HG03342 (cell line): Measurements from ENCODE around the gene BRINP3.

Experiments used
- ATAC-seq: cut with Tn5 transposase; IDR thresholded peaks from one replicate; pipeline ENCODE4 v1.9.1; 2021; ENCODE audit warnings: mild to moderate bottlenecking, moderate library complexity; ENCODE audit not compliant: unreplicated experiment

The BRINP3 gene

DNA sequence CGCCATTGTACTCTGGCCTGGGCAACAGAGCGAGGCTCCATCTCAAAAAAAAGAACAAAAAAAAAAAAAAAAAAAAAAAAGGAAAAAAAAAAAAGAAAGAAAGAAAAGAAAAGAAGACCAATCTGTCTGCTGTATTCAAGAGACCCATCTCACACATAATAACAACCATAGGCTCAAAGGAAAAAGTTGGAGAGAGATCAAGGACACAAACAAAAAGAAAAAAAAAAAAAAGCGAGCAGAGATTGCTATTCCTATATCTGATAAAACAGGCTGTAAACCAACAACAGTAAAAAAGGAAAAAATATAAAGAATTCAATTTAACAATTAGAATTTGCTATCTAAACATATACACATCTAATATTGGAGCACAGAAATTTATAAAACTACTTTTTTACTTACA lies 150.4 kb downstream of the BRINP3 start:
- ATAC-seq, result no peak

GRCh38 chr1:190323530-190323929 lies 154.1 kb downstream of the BRINP3 start:
- ATAC-seq, result no peak

DNA sequence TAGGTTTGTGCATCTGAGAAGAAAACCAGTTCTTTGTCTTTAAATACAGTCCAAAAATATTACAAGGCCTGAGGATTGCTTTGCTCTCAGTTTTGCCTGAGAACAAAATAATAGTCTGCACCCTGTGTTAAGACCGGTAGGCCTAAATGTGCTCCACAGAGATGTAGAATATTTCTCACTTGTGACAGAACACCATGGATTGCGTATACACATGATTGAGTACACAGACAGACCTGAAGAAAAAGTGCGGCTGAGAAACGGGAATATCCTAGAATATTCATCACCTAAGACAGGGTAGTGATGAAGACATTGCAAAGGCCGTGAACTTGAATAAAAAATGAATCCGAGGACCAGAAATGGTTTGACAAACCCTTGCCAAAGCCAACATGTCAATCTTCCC lies 155.4 kb downstream of the BRINP3 start:
- ATAC-seq, result no peak

- ATAC-seq, result no peak
These were observed 156.7 kb downstream of the BRINP3 start for GRCh38 chr1:190320952-190321351.

DNA sequence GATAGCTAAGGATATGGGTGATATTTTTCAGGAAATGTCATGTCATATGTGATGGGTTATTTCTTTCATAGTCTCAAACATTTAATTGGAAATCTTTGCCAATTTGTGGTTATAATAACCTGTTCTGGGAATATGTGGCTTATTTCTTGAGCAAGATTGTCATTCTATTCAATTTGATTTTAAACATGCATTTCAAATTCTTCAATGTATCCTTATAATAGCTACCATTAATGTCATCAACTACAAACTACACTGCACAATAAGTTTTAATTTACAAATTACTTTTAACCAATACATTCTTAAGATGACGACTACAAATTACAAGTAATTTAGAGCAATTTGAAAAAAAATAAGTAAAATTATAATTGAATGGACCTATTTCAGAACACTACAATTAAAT lies 164.9 kb downstream of the BRINP3 start:
- ATAC-seq, result no peak

GRCh38 chr1:190303501-190303900 lies 174.2 kb downstream of the BRINP3 start:
- no peak for ATAC-seq

DNA sequence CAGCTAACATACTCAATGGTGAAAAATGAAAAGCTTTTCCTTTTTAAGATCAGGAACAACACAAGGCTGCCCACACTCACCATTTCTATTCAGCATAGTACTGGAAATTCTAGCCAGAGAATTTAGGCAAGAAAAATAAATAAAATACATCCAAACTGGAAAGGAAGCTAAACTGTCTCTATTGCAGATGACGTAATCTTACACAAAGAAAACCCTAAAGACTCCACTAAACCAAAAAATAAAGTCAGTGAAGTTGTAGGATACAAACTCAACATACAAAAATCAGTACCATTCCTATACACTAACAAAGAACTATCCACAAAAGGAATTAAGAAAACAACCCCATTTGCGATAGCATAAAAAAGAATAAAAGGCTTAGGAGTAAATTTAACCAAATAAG lies 181.2 kb downstream of the BRINP3 start:
- no peak for ATAC-seq

DNA sequence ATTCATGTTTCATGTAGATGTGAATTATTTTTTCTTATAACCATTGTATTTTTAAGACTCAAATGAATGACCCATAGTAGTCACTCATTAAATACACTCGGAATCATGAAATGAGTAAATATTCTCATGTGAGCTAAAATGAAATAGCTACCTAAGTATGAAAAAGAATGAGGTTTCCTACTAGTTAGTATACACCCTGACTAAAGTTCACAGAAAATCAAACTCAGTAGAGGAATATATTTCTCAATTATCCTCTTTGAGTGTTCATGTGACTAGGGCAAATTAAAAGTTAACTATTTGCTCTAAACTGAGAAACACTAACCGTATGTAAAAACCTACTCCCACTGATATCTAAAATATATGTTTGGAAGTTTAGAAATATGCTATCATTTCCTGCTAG lies 187.8 kb downstream of the BRINP3 start:
- no peak for ATAC-seq

DNA sequence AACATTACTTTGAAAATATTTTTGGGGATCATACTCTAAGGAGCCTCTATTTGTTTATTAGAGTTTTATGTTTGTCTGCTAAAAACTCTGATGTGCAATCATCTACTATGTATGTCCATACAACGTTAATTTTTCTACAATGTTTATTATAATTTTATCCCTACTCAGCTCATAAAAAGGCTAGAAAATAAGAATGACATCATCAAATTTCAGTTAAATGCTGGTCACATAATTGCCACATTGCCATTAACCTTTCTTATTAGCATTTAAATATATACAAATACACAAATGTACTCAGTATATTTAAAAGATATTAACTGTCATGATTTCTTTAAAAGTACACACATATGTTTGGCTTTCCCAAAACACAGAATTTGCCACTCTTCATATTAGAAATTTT lies 191.6 kb downstream of the BRINP3 start:
- ATAC-seq, result no peak

DNA sequence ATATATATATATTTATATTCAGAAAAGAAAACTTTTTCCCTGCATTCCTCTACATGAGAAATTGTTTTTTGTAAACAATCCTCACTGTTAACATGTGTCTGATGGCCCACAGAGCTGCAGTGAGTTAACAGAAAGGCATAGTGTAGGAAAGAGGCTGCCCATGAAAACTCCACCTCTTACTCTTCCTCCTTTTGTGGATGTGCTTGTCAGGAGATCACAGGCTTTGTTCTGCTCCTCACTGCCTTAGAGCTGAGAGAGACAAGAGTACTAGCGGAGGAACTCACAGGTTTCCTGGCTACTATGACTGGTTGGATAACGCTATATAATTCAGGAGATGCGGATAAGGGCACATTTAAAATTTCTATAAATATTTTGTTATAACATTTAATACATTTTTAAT lies 200.6 kb downstream of the BRINP3 start:
- ATAC-seq, result no peak

DNA sequence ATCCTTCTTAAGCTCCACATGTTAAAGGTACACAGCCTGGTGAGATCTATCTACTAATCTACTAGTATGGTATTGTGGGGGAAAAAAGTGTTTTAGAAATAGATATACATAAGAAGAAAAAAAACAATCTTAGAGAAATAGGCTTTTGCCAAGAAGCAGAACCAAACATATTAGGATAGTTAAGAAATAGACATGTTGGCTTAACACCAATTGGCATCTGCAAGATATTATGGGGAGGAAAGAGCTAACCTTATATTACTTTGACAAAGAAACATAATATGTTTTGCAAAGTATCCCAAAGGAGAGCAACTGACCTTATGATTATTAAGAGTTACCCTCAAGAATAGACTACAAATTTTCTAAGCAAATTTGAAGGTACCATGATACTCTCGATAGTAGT lies 202.9 kb downstream of the BRINP3 start:
- no peak for ATAC-seq

DNA sequence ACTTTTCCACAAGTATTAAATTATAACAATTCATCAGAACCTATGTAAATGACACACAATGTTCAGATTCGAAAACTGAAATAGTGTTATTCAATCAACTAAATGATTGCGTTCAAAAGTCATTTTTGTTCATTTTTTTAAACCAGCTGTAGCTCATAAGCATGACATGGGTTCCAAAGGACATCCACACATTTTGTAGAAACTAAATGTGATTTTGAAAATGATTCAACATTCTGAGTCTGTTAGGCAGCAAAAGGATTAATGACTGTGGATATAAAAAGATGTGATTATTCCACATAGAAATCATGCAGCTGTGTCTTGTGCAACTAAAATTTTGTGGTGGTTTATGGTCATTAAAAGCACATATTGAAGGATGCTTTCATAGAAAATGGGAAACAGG lies 204.5 kb downstream of the BRINP3 start:
- no peak for ATAC-seq

DNA sequence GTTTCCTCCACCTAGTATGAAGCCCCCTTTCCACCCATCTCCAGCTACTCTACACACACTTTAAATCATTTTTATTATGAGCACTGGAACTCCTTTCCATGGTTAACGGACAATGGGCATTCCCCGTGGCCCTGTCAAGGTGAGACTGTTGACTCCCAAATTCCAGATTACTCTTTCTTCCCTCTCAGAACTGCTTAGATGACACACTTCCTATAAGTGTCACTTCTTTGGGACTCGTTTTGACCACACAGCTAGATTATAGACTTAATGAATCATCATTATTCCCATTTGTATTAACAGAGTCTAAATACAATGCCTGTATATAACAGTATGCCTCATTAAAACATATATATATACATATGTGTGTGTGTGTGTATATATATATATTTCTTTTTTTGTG lies 215.1 kb downstream of the BRINP3 start:
- no peak for ATAC-seq

- no peak for ATAC-seq
These were observed 218.2 kb downstream of the BRINP3 start for GRCh38 chr1:190259424-190259823.

DNA sequence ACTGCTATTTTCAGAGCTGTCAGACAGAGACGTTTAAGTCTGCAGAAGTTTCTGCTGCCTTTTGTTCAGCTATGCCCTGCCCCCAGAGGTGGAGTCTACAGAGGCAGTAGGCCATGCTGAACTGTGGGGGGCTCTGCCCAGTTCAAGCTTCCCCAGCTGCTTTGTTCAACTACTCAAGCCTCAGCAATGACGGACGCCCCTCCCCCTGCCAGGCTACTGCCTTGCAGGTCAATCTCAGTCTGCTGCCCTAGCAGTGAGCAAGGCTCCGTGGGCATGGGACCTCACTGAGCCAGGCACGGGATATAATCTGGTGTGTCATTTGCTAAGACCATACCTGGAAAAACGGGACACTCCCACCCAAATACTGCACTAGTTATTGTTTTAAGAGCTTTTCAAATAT lies 219.7 kb downstream of the BRINP3 start:
- no peak for ATAC-seq

GRCh38 chr1:190252046-190252445 lies 225.6 kb downstream of the BRINP3 start:
- ATAC-seq, result no peak

GRCh38 chr1:190250368-190250767 lies 227.3 kb downstream of the BRINP3 start:
- ATAC-seq, result no peak

GRCh38 chr1:190244406-190244805 lies 233.3 kb downstream of the BRINP3 start:
- no peak for ATAC-seq

DNA sequence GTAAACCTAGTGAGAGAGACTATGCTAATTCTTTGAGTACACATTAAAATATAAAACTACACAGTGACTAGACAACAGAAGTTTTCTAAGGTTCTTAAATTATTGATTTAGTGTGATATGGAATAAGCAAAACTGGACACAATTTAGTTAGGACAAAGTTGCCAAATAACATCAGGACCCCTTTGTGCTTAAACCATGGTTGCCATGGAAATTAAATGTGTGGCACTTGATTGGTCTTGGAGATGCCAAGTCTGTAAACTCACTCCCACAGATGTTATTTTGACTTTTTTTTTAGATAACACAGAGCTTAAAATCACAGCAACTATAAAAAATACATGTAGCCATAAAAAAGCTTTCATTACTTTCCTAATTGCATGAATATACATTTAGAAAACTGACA lies 234.6 kb downstream of the BRINP3 start:
- ATAC-seq, result no peak

GRCh38 chr1:190226006-190226405 lies 251.7 kb downstream of the BRINP3 start:
- no peak for ATAC-seq

GRCh38 chr1:190212450-190212849 lies 265.2 kb downstream of the BRINP3 start:
- ATAC-seq, result no peak

GRCh38 chr1:190207733-190208132 lies 269.9 kb downstream of the BRINP3 start:
- no peak for ATAC-seq

DNA sequence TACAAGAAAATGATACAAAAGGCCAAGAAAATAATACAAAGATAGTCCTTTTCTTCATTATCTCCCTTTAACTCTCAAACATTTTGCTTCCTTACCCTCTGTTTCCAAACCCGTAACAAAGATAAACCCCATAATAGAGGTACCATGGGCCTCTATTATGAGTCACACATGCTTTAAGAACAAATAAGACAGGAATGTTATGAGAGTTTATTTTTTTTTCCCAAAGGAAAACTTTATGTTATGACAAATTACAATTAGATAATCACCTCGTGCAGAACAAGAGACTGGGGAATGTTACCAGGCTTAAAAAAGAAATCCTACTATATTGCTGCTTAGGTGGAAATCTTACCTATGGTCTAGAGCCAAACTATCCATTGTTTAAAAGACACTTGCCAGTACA lies 272.0 kb downstream of the BRINP3 start:
- ATAC-seq, result no peak

DNA sequence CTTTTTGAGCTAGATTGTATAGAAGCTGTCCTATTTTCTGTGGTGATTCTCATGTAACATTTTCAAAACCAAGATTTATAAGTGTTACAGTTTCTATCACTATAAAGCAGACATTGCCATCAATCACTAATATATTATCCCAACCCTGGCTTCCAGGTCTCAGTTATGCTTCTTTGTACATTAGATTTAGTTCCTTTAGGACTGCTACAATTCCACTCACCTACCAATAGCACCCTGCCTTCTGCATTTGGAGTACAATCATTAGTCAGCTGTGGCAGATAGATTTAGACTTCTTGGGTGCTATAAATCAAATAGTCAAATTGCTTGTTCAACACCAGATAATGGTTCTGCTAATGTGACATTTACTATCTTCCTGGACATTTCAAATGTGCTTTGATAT lies 281.6 kb downstream of the BRINP3 start:
- ATAC-seq, result no peak
